ENCODE results near the gene BTG2.

DNA sequence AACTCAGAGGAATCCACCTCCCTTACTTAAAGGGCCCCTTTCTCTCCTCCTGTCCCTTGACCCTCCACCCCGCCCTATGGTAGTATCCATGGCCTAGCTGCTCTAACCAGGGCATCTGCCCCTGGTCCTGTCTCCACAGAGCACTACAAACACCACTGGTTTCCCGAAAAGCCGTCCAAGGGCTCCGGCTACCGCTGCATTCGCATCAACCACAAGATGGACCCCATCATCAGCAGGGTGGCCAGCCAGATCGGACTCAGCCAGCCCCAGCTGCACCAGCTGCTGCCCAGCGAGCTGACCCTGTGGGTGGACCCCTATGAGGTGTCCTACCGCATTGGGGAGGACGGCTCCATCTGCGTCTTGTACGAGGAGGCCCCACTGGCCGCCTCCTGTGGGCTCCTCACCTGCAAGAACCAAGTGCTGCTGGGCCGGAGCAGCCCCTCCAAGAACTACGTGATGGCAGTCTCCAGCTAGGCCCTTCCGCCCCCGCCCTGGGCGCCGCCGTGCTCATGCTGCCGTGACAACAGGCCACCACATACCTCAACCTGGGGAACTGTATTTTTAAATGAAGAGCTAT lies 1.7 kb downstream of the BTG2 start:
- TF ChIP-seq, protein P1, sequence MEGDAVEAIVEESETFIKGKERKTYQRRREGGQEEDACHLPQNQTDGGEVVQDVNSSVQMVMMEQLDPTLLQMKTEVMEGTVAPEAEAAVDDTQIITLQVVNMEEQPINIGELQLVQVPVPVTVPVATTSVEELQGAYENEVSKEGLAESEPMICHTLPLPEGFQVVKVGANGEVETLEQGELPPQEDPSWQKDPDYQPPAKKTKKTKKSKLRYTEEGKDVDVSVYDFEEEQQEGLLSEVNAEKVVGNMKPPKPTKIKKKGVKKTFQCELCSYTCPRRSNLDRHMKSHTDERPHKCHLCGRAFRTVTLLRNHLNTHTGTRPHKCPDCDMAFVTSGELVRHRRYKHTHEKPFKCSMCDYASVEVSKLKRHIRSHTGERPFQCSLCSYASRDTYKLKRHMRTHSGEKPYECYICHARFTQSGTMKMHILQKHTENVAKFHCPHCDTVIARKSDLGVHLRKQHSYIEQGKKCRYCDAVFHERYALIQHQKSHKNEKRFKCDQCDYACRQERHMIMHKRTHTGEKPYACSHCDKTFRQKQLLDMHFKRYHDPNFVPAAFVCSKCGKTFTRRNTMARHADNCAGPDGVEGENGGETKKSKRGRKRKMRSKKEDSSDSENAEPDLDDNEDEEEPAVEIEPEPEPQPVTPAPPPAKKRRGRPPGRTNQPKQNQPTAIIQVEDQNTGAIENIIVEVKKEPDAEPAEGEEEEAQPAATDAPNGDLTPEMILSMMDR (IDR thresholded peaks at IDR 0.05; ENCODE audit: low read length) = no peak; the same call in 1 of the 2 replicates
- TF ChIP-seq EZH2 (optimal IDR thresholded peaks at IDR 0.05; ENCODE audit: low read depth, low read length) (no peak), EZH2phosphoT487 (IDR thresholded peaks at IDR 0.05; ENCODE audit: low read length) (no peak)
